GM12875 (cell line): ENCODE measurements around the gene ZACN.
"Not testable (repeated sequence)": the region's sequence is repeated elsewhere in the genome, so short reads cannot be mapped to it uniquely, and the experiment has no call there.

Source experiments
- H3K4me3 ChIP-seq: one replicate; pipeline ENCODE4 v1.5.1; 2011; ENCODE audit warnings: low read depth, low read length, control low read depth
- CTCF ChIP-seq: IDR thresholded peaks from 2 replicates; pipeline ENCODE4 v1.5.1; 2011; ENCODE audit warnings: low read depth, mild to moderate bottlenecking, control low read depth, inconsistent platforms, low read length, moderate library complexity, borderline replicate concordance; ENCODE audit not compliant: insufficient read depth

ZACN gene

GRCh38 chr17:76075364-76076145 lies 3.4 kb upstream of the ZACN start:
- 0 out of 2 replicates have a peak, but pooled peaks have one; percentile 6 for TF ChIP-seq CTCF
- H3K4me3 ChIP-seq, result no peak overlapping the region

- TF ChIP-seq CTCF, result no peak
- H3K4me3 ChIP-seq, result no peak overlapping the region
Measured at GRCh38 chr17:76076146-76076764, 2.7 kb upstream of the ZACN start.

GRCh38 chr17:76076765-76077583 lies 2.0 kb upstream of the ZACN start:
- no peak overlapping the region for H3K4me3 ChIP-seq
- no peak for TF ChIP-seq CTCF

GRCh38 chr17:76077584-76078110 lies 1.3 kb upstream of the ZACN start:
- H3K4me3 ChIP-seq, result no peak overlapping the region

GRCh38 chr17:76078370-76078769 lies 612 bp upstream of the ZACN start:
- H3K4me3 ChIP-seq, result not testable (repeated sequence)

More at GRCh38 chr17:76077584-76078110, 1.3 kb upstream of the ZACN start:
- no peak for TF ChIP-seq CTCF

GRCh38 chr17:76079535-76079955 lies 563 bp downstream of the ZACN start:
- H3K4me3 ChIP-seq, result no peak overlapping the region
- no peak for TF ChIP-seq CTCF
